ENCODE measurements around the gene CDKAL1. TPM values are rescaled to one million over a fixed set of nuclear protein-coding genes. Genes with fewer than 3 reads are reported as not detected.

Gene CDKAL1
- total and polyA plus RNA-seq, 9 of the 15 experiments (the other 6 are each of a cell fraction or from before 2014, with no cell fraction given), result 11.2 to 36.3 (median 20.1) TPM

- in situ Hi-C loops (cut with MboI) (no loop called here), intact Hi-C loops (cut with micrococcal nuclease) (no loop called here)
- Histone ChIP-seq H3K27me3 (ENCODE audit: control insufficient read depth in 2 of 2, insufficient read depth in 2 of 2, low read length in 2 of 2) (no peaks in the 10 kb centered on the region), H3K36me3 (ENCODE audit: control insufficient read depth, insufficient read depth, low read length) (no peaks in the 10 kb centered on the region), H3K27ac (ENCODE audit: extremely low read depth, low read depth, low read length) (no peak overlapping the region), H3K4me3 (no peak overlapping the region), H4K20me1 (replicated peaks; ENCODE audit: control insufficient read depth, insufficient read depth, low read length) (no peaks in the 10 kb centered on the region), H3K9ac (ENCODE audit: insufficient read depth in 1 of 2, low read depth in 2 of 2, low read length in 2 of 2) (no peak overlapping the region), H3K9me3 (replicated peaks; ENCODE audit: control insufficient read depth, insufficient read depth, low read depth, low read length) (no peaks in the 10 kb centered on the region), H3K4me2 (ENCODE audit: insufficient read depth, low read length) (no peak overlapping the region), H2AFZ (ENCODE audit: low read depth, low read length) (no peak overlapping the region), H3K9me1 (ENCODE audit: control insufficient read depth, insufficient read depth, low read length) (no peaks in the 10 kb centered on the region), H3K4me1 (replicated peaks in 1 of 2; ENCODE audit: control insufficient read depth in 2 of 2, insufficient read depth in 2 of 2, low read length in 2 of 2) (no peaks in the 10 kb centered on the region), H3K79me2 (ENCODE audit: control insufficient read depth, insufficient read depth, low read length) (no peaks in the 10 kb centered on the region)
- FAIRE-seq, result no peak
- DNase-seq (ENCODE audit: extremely low read depth in 1 of 4, low spot score in 3 of 4), result no peak
- ChIA-PET POLR2A (interaction anchor here (1.1 kb wide), 1 partner anchor 11 kb away, joined by 4 read pairs; no protein-coding TSS in a partner anchor), CTCF (ENCODE audit: low intra/inter-chr PET ratio) (no interaction called here)
- 71% methylated on average over 9 of the region's 9 CpGs for WGBS (ENCODE audit: insufficient coverage, low coverage, missing lambda C conversion rate)
- ATAC-seq, result no peak
- BruUV-seq (replicated peaks), result no TSS peak
- no peak for TF ChIP-seq CBX8 (IDR thresholded peaks at IDR 0.05; ENCODE audit: borderline replicate concordance, extremely low read depth, low read depth, low read length, poor library complexity, severe bottlenecking)
- peak; percentile 87 for TF ChIP-seq ZNF316 (IDR thresholded peaks at IDR 0.05)
- peak; percentile 84 for TF ChIP-seq C11orf30 (IDR thresholded peaks at IDR 0.05; ENCODE audit: low read depth)
- no peak for TF ChIP-seq MCM3 (IDR thresholded peaks at IDR 0.05)
- TF ChIP-seq MAFG (tag; conservative IDR thresholded peaks at IDR 0.05), result peak; percentile 81
- TF ChIP-seq MAFK (IDR thresholded peaks at IDR 0.05; ENCODE audit: low read length), result peak; percentile 90
- no peak for TF ChIP-seq HLTF (IDR thresholded peaks at IDR 0.05)
- no peak for TF ChIP-seq HMGXB4 (CRISPR knock-in tag; IDR thresholded peaks at IDR 0.05)
- no peak for TF ChIP-seq MYC (IDR thresholded peaks at IDR 0.05; ENCODE audit: low read depth, low read length)
- no peak for TF ChIP-seq MYC (CRISPR knock-in tag; IDR thresholded peaks at IDR 0.05; ENCODE audit: borderline replicate concordance, low read depth)
- peak; percentile 90 for TF ChIP-seq MAFF (IDR thresholded peaks at IDR 0.05; ENCODE audit: low read length)
- TF ChIP-seq GTF2A2 (tag; IDR thresholded peaks at IDR 0.05), result no peak
Measured at GRCh38 chr6:20868397-20869096, 334.3 kb downstream of the CDKAL1 start.

Data from K562 (cell line).